Sigmoid colon (tissue), 4 donors: ENCODE results near the gene RNF40.

Experiments used
- EP300 ChIP-seq, 4 donors: sonication (generic); formaldehyde crosslinking; IDR thresholded peaks; one replicate each; pipeline ENCODE4 v1.6.1; 2017; ENCODE audit warnings: antibody characterized with exemption in 4 of 4
- POLR2A ChIP-seq, 2 donors: fragments of 450-650 bp; IDR thresholded peaks; one replicate each; pipeline ENCODE4 v1.6.1; 2016; ENCODE audit warnings: antibody characterized with exemption in 2 of 2, mild to moderate bottlenecking in 2 of 2, moderate library complexity in 2 of 2
- POLR2AphosphoS5 ChIP-seq, 4 donors: sonication (generic); formaldehyde crosslinking; IDR thresholded peaks; one replicate each; pipeline ENCODE4 v1.6.1; 2017; ENCODE audit warnings: antibody characterized with exemption in 4 of 4
- TF ChIP-seq, protein P1 (sequence below), 4 experiments: fragments of 450-650 bp in 3 of 4; fragments of 200-600 bp in 1 of 4; IDR thresholded peaks; one replicate each; pipeline ENCODE4 v1.5.1; 2016 to 2019; ENCODE audit warnings: antibody characterized with exemption in 4 of 4, mild to moderate bottlenecking in 3 of 4, moderate library complexity in 2 of 4

DNA sequence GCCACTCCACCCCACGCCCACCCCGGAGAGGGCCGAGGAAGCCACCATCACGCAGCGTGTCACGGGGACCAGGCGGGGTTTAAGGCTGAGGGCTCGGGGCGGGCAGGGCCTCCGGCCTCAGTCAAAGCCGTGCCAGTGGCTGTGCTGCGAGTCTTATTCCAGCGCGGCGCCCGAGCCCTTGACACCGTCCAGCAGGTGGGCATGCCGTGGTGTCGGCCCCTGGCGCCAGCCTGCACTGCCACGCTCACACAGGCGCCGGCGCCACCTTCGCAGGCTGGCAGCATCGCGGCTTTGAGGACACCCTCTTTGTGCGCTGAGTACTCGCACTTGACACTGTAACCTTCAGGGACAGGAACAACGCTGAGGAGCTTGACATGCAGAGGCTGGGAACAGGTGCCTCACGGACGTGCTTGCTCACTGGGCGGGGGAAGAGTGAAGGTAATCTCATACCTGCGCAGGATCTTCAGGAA, 58.9 kb downstream of the RNF40 start:
- TF ChIP-seq POLR2A (IDR thresholded peaks at IDR 0.05): no peak
- TF ChIP-seq, protein P1, sequence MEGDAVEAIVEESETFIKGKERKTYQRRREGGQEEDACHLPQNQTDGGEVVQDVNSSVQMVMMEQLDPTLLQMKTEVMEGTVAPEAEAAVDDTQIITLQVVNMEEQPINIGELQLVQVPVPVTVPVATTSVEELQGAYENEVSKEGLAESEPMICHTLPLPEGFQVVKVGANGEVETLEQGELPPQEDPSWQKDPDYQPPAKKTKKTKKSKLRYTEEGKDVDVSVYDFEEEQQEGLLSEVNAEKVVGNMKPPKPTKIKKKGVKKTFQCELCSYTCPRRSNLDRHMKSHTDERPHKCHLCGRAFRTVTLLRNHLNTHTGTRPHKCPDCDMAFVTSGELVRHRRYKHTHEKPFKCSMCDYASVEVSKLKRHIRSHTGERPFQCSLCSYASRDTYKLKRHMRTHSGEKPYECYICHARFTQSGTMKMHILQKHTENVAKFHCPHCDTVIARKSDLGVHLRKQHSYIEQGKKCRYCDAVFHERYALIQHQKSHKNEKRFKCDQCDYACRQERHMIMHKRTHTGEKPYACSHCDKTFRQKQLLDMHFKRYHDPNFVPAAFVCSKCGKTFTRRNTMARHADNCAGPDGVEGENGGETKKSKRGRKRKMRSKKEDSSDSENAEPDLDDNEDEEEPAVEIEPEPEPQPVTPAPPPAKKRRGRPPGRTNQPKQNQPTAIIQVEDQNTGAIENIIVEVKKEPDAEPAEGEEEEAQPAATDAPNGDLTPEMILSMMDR (IDR thresholded peaks at IDR 0.05): no peak
- TF ChIP-seq EP300 (IDR thresholded peaks at IDR 0.05): no peak
- TF ChIP-seq POLR2AphosphoS5 (IDR thresholded peaks at IDR 0.05): no peak
